Ovary (tissue), 9 donors: Measurements from ENCODE around the gene P3H2. TPM values are rescaled to one million over a fixed set of nuclear protein-coding genes. Genes with fewer than 3 reads are reported as not detected.

Source experiments
- DNase-seq, 5 donors: peaks; one replicate each; pipeline ENCODE4 v3.0.0-alpha.2; 2019 to 2020
- H3K27ac ChIP-seq, 2 donors: fragments of 200-600 bp; one replicate each; pipeline versions ENCODE4 v1.5.1 to v1.8.0; 2019 to 2022
- H3K27me3 ChIP-seq: fragments of 200-600 bp; one replicate; pipeline ENCODE4 v1.8.0; 2022
- H3K36me3 ChIP-seq: fragments of 200-600 bp; sonication (generic); one replicate; pipeline ENCODE4 v1.5.1; 2019
- H3K4me1 ChIP-seq: one replicate; pipeline ENCODE4 v1.8.1; 2013; ENCODE audit warnings: mild to moderate bottlenecking, moderate library complexity; ENCODE audit not compliant: insufficient read depth
- H3K4me3 ChIP-seq: fragments of 200-600 bp; sonication (generic); one replicate; pipeline ENCODE4 v1.5.1; 2017
- H3K9me3 ChIP-seq, 2 donors: fragments of 200-600 bp in 1 of 2; sonication (generic) in 1 of 2; one replicate each; pipeline versions ENCODE4 v1.5.1 to v1.8.1; 2013 to 2019; ENCODE audit warnings: mild to moderate bottlenecking in 1 of 2, moderate library complexity in 1 of 2
- CTCF ChIP-seq, 3 donors: fragments of 450-650 bp in 2 of 3; fragments of 200-600 bp in 1 of 3; IDR thresholded peaks; one replicate each; pipeline versions ENCODE4 v1.5.1 to v1.8.0; 2016 to 2022; ENCODE audit warnings: antibody characterized with exemption in 3 of 3, mild to moderate bottlenecking in 1 of 3
- EP300 ChIP-seq: sonication (generic); formaldehyde crosslinking; IDR thresholded peaks from one replicate; pipeline ENCODE4 v1.6.1; 2017; ENCODE audit warnings: antibody characterized with exemption
- POLR2A ChIP-seq: fragments of 450-650 bp; IDR thresholded peaks from one replicate; pipeline ENCODE4 v1.6.1; 2017; ENCODE audit warnings: antibody characterized with exemption, mild to moderate bottlenecking, moderate library complexity
- WGBS, 3 donors: extraction: QIAGEN DNeasy Blood & Tissue Kit in 1 of 3; methylation state at CpG; one replicate each; pipeline versions ENCODE4 v1.1.5 to v1.1.7; 2013 to 2017; 5-methylcytosine and 5-hydroxymethylcytosine counted together
- intact Hi-C, 4 donors: fragments of 100-400 bp; cut with DNase I; formaldehyde crosslinking; loops; one replicate each; pipeline versions ENCODE4 v1.11.0 to v1.15.1; 2022 to 2023
- polyA plus RNA-seq, 2 donors: library from polyadenylated mRNA; stranded (reverse); fragments of 200-250 nt in 1 of 2; fragments of 350-450 nt in 1 of 2; fragmentation: Illumina TruSeq in 1 of 2; extraction: RNeasy Lipid Tissue Mini Kit (QIAGEN cat#74804) in 1 of 2; gene quantifications; one replicate each; pipeline ENCODE4 v1.2.3, GENCODE V29; 2013 to 2014
- small RNA-seq: library from RNA; depleted of rRNA; stranded (forward); fragments of <200 nt; gene quantifications from one replicate; pipeline ENCODE3, GENCODE V24; 2016
- total RNA-seq, 7 donors: library from RNA; depleted of rRNA in 2 of 7; stranded (reverse); fragments of >200 nt in 2 of 7; fragmentation: NEBNext Ultra II Directional in 3 of 7; extraction: Animal tissue kit (Norgen Biotek cat#: 25700) in 3 of 7; gene quantifications; one replicate each; pipeline versions ENCODE4 v1.1.0 to v1.2.4, GENCODE V29; 2016 to 2023
- donor health status: DM: no; HTN: no; CAD: no; lungs with moderate emphysema.
- donor health status: DM: no; HTN: no; CAD: no.
- donor health status: Bipolar disorder and iron deficiency.
- donor health status: DM: yes; HTN: yes; CAD: no.
- donor health status: DM: no; HTN: no; CAD: no.
- donor health status: DM: yes; HTN: yes; CAD: no.

The P3H2 gene
- total and polyA plus RNA-seq, 9 donors = 10.6 to 359 (median 22.8) TPM

GRCh38 chr3:189909139-189909538 lies 211.6 kb downstream of the P3H2 start:
- Histone ChIP-seq H3K27ac (no peak overlapping the region), H3K36me3 (no peaks in the 10 kb centered on the region), H3K4me3 (no peak overlapping the region), H3K4me1 (no peaks in the 10 kb centered on the region), H3K9me3 (no peaks in the 10 kb centered on the region), H3K27me3 (no peaks in the 10 kb centered on the region)
- intact Hi-C loops = no loop called here
- WGBS, 3 donors = 78 to 84% (median 78%) methylated on average over 3 of the region's 3 CpGs
- TF ChIP-seq CTCF (IDR thresholded peaks at IDR 0.05) (no peak), POLR2A (no peak), EP300 (no peak)
- no peak for DNase-seq

DNA sequence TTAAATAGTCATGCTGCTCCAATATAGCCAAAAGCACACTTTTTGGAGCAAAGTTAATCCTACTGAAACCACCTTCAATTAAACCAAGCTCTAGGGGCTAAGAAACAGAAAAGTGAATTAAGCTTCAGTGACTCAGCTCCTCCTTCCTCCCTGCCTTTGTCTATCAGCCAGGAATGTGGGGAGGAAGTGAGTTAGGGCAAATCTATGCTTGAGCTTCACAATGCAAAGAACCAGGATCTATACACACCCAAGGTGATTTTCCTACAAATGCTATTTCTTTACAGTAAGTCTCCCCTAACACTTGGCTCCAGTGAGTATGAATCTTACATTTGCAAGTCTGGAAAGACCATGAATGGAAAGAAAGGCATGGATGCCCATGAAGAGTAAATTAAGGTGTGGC lies 212.1 kb downstream of the P3H2 start:
- intact Hi-C loops = no loop called here
- no peak for DNase-seq
- Histone ChIP-seq H3K4me1 (no peaks in the 10 kb centered on the region), H3K27me3 (no peaks in the 10 kb centered on the region), H3K27ac (no peak overlapping the region), H3K9me3 (no peaks in the 10 kb centered on the region), H3K4me3 (no peak overlapping the region), H3K36me3 (no peaks in the 10 kb centered on the region)
- TF ChIP-seq POLR2A = no peak
- no peak for TF ChIP-seq CTCF (IDR thresholded peaks at IDR 0.05)
- TF ChIP-seq EP300 = no peak

DNA sequence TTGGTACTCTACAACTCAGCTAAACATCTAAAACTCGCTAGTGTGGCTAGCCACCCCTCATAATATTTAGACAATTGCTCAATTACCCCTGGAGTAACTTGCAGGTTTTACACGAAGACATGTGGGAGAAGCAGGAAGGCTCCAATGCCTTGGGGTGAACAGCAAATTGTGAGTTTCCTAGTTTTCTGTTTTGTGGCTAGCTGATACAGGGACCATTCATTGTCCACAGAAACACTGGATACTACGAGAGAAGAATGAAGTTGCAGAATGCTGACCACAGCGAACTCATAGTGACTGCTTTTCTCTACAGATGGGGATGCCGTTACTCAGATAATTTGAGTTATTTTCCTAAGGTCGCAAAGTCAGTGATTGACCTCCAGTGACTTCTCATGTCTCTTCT lies 212.9 kb downstream of the P3H2 start:
- Histone ChIP-seq H3K27me3 (no peaks in the 10 kb centered on the region), H3K27ac (no peak overlapping the region), H3K9me3 (no peaks in the 10 kb centered on the region), H3K4me3 (no peak overlapping the region), H3K4me1 (no peaks in the 10 kb centered on the region), H3K36me3 (no peaks in the 10 kb centered on the region)
- no peak for DNase-seq
- 64 to 70% (median 69%) methylated on average over 6 of the region's 6 CpGs for WGBS, 3 donors
- intact Hi-C loops = no loop called here
- TF ChIP-seq CTCF (IDR thresholded peaks at IDR 0.05) (no peak), EP300 (no peak), POLR2A (no peak)

Small RNA genes within 50 kb of the gene (small RNA-seq; reads per million reads assigned to genes)
- not detected for gene RNU6-1109P

Other genes with a start within 250 kb of the P3H2 start
- gene CLDN1, start 201.5 kb upstream of the P3H2 start, total RNA-seq = 100 to 1,000 TPM in 1 of 7 donors, 10 to 100 TPM in 4, 1 to 10 TPM in 2; 1.8 to 258 (median 13.2) TPM
- 10 to 100 TPM in 1 of 2 donors, 1 to 10 TPM in 1; 9.9 to 21.5 TPM for gene CLDN1, start 201.5 kb upstream of the P3H2 start, polyA plus RNA-seq